HG03097 (cell line): ENCODE results near the gene DEDD2.

Experiments used
- ATAC-seq: cut with Tn5 transposase; IDR thresholded peaks from one replicate; pipeline ENCODE4 v1.9.1; 2021; ENCODE audit not compliant: unreplicated experiment, low FRiP score

Gene DEDD2

GRCh38 chr19:42249149-42249750, 31.8 kb upstream of the DEDD2 start:
- ATAC-seq: no peak

GRCh38 chr19:42248270-42249148, 31.0 kb upstream of the DEDD2 start:
- no peak for ATAC-seq

GRCh38 chr19:42247640-42248199, 30.2 kb upstream of the DEDD2 start:
- ATAC-seq: no peak

DNA sequence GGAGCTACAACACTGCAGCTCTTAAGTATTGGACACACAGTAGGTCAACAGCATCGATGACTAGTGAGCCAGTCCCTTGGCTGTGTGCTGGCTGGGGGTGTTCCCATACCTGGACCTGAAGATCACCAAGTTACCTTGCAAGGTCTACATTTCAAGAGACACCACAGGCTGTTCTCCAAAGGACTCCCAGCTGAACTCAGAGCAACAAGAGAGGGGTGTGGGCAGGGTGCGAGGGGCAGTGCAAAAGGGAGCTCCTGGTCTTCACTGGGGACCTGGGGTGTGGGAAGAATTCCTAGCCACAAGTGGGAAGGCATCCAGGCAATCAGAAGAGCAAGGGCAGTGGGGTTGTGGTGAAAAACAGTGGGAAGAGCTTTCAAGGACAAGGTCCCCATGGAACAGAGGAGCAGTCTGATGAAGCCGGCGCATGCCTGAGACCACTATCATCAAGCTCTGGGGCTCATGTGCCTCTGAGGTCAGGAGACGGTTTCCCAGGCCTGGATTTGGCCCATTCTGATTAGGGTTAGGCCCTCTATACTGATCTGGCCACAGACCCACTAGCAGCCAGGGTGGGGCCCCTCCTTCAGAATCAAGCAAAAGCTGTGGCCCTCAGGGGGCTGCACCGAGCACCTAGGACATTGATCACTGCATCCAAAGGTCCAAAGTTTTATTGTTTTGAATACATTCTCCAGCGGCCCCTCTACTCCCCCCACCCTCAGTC, 29.6 kb upstream of the DEDD2 start:
- ATAC-seq: no peak

DNA sequence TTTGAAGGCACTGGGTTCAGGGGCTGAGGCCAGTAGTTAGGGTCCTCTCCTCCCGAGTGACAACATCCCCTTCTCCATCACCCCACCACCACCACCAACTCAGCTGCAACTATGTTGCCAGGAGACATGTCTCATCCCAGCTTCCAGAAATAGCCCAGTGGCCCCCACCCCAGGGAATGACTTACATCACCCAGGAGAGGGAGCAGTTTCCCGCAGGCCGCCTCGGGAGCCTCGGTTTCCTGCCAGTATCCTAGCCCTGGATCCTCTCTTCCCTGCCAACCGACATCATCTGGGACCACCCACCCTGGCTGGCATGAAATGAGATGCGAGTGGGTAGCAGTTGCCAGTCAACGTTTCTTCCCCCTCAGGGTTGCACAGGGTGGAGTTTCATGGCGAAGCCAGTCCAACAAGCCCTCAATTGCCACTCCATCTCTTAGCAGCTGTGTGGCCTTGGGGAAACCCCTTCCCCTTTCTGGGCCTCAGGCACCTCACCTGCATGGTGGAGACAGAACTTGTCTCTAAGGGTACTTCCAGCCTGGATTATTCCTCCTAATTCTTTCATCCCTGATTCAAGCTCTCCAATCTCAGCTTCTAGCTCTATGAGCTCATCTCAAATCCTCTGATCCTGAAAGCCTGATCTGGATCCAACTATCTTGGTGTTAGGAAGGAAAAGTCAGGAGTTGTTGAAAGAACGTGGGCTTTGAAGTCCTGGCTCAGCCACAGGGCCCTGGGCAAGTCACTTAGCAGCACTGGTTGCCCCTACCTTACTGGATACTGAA, 28.9 kb upstream of the DEDD2 start:
- ATAC-seq: no peak

DNA sequence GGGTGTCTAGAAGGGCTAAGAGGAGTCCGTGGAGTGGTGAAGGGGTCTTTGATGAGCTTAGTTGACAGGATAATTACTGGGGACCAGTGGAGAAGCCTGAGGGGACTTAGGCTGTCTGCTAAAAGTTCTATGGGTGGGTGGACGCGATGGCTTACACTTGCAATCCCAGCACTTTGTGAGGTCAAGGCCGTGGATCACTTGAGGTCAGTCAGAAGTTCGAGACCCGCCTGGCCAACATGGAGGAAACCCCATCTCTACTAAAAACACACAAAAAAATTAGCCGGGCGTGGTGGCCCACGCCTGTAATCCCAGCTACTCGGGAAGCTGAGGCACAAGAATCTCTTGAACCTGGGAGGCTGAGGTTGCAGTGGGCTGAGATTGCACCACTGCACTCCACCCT, 27.8 kb upstream of the DEDD2 start:
- no peak for ATAC-seq

DNA sequence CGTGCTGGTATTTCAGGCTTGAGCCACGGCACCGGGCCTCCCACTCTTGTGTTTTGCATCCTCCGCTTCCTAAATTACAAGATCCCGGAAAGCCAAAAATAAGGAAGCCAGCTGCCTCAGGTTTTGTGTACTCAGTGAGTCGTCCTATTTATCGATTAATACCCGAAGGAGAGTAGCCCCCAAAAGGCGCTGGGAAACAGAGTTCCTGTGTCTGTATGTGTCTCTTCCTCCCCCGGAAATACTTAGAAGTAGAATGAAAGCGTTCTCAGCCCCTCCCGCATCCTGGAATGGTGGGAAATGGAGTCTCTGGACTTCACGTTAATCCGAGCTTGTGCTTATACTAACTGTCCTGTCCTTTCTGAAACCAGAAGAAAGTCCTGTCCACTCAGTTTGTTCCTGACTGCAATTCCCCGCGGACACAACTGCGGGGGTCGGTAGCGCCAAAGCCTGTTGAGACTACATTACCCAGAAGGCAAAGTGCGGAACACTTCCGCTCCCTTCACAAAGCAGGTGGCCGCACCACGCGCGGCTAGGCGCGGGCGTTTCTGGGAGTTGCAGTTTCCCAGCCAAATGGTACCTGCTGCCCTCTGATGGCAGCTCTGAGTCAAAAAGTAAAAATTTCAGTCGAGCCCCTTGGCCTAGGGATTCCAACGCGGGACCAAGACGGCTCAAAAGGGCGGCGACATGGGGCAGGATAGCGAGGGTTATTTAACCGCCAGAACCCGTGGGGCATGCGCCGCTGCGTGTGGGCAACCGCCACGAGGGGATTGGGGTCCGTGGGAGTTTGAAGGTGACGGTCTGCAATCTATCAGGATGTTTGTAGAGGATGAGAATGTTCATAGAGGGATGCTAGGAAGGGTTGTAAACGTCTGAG, 27.1 kb upstream of the DEDD2 start:
- ATAC-seq: peak; percentile 32

GRCh38 chr19:42242512-42243409, 25.3 kb upstream of the DEDD2 start, which contains the start of gene GSK3A:
TSS of gene GSK3A (minus strand) at chr19:42242602. CDS start at chr19:42242465, 137 bp downstream.
- peak; percentile 62 for ATAC-seq

- peak; percentile 1 for ATAC-seq
Observed at GRCh38 chr19:42242069-42242511, 24.6 kb upstream of the DEDD2 start.

GRCh38 chr19:42241279-42241678, 23.8 kb upstream of the DEDD2 start:
- ATAC-seq: no peak

DNA sequence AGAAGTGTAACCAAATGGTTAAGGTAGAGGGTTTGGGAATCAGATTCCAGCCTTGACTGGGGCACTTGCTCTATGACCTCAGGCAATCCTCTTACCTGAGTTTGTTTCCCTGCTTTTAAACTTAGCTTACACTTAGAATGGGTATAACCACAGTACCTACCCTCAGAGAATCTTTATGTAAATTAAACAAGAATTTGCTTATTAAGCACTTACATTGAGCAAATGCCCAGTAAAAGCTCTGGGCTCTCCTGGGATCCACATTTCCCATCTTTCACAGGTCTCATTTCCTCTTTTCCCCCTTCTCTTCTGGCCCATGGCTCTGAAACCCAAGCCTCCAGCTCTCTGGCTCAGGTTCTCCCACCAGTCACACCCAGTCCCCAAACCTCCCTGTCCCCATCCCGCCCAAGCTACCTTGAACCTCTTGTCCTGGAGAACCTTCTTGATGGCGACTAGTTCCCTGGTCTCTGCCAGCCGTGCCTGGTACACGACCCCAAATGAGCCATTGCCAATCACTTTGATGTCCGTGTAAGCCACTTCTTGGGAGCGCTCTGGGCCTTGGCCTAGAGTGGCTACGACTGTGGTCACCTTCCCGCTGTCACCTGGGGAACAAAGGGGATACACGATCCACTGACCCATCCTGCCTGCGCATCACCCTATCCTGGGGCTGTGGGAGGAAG, 22.2 kb upstream of the DEDD2 start:
- no peak for ATAC-seq

DNA sequence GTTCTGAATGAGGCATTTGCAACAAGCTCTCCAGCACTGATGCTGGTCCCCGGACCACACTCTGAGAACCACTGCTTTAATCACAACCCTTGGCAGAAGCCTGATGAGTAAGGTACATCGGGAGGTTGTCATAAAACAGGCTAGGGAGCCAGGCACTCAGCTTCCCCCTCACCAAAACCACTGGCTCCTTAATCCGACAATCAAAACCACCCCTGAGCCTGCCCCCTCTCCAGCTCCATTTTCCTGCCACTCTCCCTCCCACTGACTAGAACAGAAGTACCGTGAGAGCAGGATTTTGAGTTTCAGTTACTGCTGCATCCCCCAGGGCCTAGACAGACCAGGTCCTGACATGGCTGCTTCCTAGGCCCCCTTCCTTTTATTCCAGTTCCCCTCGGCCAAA, 17.7 kb upstream of the DEDD2 start:
- no peak for ATAC-seq

GRCh38 chr19:42234364-42234763, 16.9 kb upstream of the DEDD2 start:
- no peak for ATAC-seq

DNA sequence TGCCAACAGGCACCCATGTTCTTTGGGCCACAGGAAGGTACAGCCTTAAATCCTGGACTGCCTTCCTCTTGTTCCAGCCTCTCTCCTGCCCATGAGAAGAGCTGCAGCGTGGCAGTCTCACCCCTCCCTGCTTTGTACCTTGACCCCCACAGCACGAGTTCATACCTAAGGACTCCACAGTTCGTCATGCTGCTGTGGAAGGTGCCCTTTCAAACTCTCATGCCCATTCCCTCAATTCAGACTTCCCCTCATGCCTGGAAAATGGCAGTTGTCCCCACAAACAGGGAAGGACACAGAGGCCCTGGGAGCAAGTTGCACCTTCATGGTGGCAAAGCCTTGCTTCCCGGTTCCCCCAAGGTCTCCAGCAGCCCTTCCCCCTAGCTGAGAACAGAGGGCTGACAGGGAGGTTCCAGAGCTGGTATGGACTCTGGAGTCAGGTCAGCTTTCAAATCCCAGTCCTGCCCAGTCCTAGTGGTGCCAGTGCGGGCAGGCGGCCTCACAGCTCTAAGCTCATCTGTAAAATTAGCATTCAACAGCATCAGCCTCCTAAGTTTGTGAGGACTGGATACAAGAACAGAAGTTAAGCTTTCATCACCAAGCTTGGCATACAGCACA, 16.3 kb upstream of the DEDD2 start:
- ATAC-seq: no peak

GRCh38 chr19:42233106-42233505, 15.6 kb upstream of the DEDD2 start:
- ATAC-seq: no peak

- no peak for ATAC-seq
Observed at GRCh38 chr19:42232435-42232834, 15.0 kb upstream of the DEDD2 start.

- ATAC-seq: no peak
Observed at GRCh38 chr19:42230571-42230970, 13.1 kb upstream of the DEDD2 start.
